Vagina (tissue), 2 donors: Measurements from ENCODE around the gene CFAP97D1. TPM values are rescaled to one million over a fixed set of nuclear protein-coding genes. Genes with fewer than 3 reads are reported as not detected.

Experiments used
- DNase-seq, 2 donors: peaks; one replicate each; pipeline ENCODE4 v3.0.0-alpha.2; 2017; ENCODE audit errors: extremely low spot score in 2 of 2
- H3K27ac ChIP-seq: fragments of 200-600 bp; sonication (generic); one replicate; pipeline ENCODE4 v1.5.1; 2019
- H3K27me3 ChIP-seq: fragments of 200-600 bp; sonication (generic); one replicate; pipeline ENCODE4 v1.5.1; 2019
- H3K36me3 ChIP-seq, 2 donors: fragments of 200-600 bp; sonication (generic); one replicate each; pipeline ENCODE4 v1.5.1; 2017 to 2019
- H3K4me1 ChIP-seq: fragments of 200-600 bp; sonication (generic); one replicate; pipeline ENCODE4 v1.5.1; 2019
- H3K4me3 ChIP-seq, 2 donors: fragments of 200-600 bp; sonication (generic); 1 replicate in 1 of 2; 2 replicates in 1 of 2; pipeline ENCODE4 v1.5.1; 2016 to 2019
- H3K9me3 ChIP-seq: fragments of 200-600 bp; sonication (generic); one replicate; pipeline ENCODE4 v1.5.1; 2019
- CTCF ChIP-seq, 3 experiments: fragments of 450-650 bp in 2 of 3; fragments of 200-600 bp in 1 of 3; sonication (generic) in 1 of 3; IDR thresholded peaks; one replicate each; pipeline ENCODE4 v1.5.1; 2017 to 2019; ENCODE audit warnings: antibody characterized with exemption in 3 of 3, mild to moderate bottlenecking in 2 of 3, moderate library complexity in 2 of 3
- POLR2A ChIP-seq, 2 donors: fragments of 450-650 bp; IDR thresholded peaks; one replicate each; pipeline ENCODE4 v1.6.1; 2017; ENCODE audit warnings: antibody characterized with exemption in 2 of 2, mild to moderate bottlenecking in 2 of 2, moderate library complexity in 2 of 2
- POLR2AphosphoS5 ChIP-seq, 2 donors: sonication (generic); formaldehyde crosslinking; IDR thresholded peaks; one replicate each; pipeline ENCODE4 v1.9.0; 2017; ENCODE audit warnings: antibody characterized with exemption in 2 of 2, mild to moderate bottlenecking in 2 of 2, low read depth in 1 of 2; ENCODE audit not compliant: insufficient read depth in 1 of 2
- intact Hi-C: fragments of 100-400 bp; cut with DNase I; formaldehyde crosslinking; loops from one replicate; pipeline ENCODE4 v1.15.1; 2023
- total RNA-seq: library from RNA; depleted of rRNA; stranded (reverse); fragments of >200 nt; gene quantifications from one replicate; pipeline ENCODE4 v1.2.3, GENCODE V29; 2016

Gene CFAP97D1
- total RNA-seq, 1 donor from 2014 or later = not detected

GRCh38 chr17:43758086-43758485 lies 22.1 kb upstream of the CFAP97D1 start:
- Histone ChIP-seq H3K36me3 (no peaks in the 10 kb centered on the region), H3K27ac (no peak overlapping the region), H3K9me3 (no peaks in the 10 kb centered on the region), H3K27me3 (no peaks in the 10 kb centered on the region), H3K4me3 (no peak overlapping the region), H3K4me1 (peaks cover 12% of the 10 kb centered on the region)
- intact Hi-C loops = no loop called here
- TF ChIP-seq CTCF (IDR thresholded peaks at IDR 0.05) = no peak
- TF ChIP-seq POLR2AphosphoS5 (IDR thresholded peaks at IDR 0.05; ENCODE audit: insufficient read depth in 1 of 2, low read depth in 1 of 2) = no peak
- TF ChIP-seq POLR2A (IDR thresholded peaks at IDR 0.05) = no peak
- no peak for DNase-seq

GRCh38 chr17:43758497-43759174 lies 21.6 kb upstream of the CFAP97D1 start, which contains the start of gene SOST:
Gene SOST (minus strand): TSS chr17:43758791. CDS start chr17:43758741, 50 bp downstream.
- DNase-seq = no peak
- Histone ChIP-seq H3K36me3 (no peaks in the 10 kb centered on the region), H3K27me3 (no peaks in the 10 kb centered on the region), H3K9me3 (no peaks in the 10 kb centered on the region), H3K4me3 (no peak within 1 kb of the TSS), H3K27ac (no peak within 1 kb of the TSS), H3K4me1 (peaks cover 12% of the 10 kb centered on the region)
- no peak for TF ChIP-seq POLR2AphosphoS5 (IDR thresholded peaks at IDR 0.05; ENCODE audit: insufficient read depth in 1 of 2, low read depth in 1 of 2)
- no peak for TF ChIP-seq POLR2A (IDR thresholded peaks at IDR 0.05)
- TF ChIP-seq CTCF (IDR thresholded peaks at IDR 0.05) = no peak
- intact Hi-C loops = no loop called here

GRCh38 chr17:43759836-43760235 lies 20.4 kb upstream of the CFAP97D1 start:
- intact Hi-C loops = loop anchor here (2.0 kb wide), 1 partner anchor 65 kb away; no protein-coding TSS in a partner anchor
- TF ChIP-seq POLR2A (IDR thresholded peaks at IDR 0.05) = no peak
- TF ChIP-seq CTCF (IDR thresholded peaks at IDR 0.05) = no peak
- no peak for TF ChIP-seq POLR2AphosphoS5 (IDR thresholded peaks at IDR 0.05; ENCODE audit: insufficient read depth in 1 of 2, low read depth in 1 of 2)

GRCh38 chr17:43760254-43760852 lies 19.9 kb upstream of the CFAP97D1 start:
- Histone ChIP-seq H3K36me3 (no peaks in the 10 kb centered on the region), H3K27me3 (no peaks in the 10 kb centered on the region), H3K27ac (no peak overlapping the region), H3K4me1 (peaks cover 3% of the 10 kb centered on the region), H3K9me3 (no peaks in the 10 kb centered on the region), H3K4me3 (no peak overlapping the region)
- intact Hi-C loops = loop anchor here (2.0 kb wide), 1 partner anchor 66 kb away; no protein-coding TSS in a partner anchor
- TF ChIP-seq POLR2AphosphoS5 (IDR thresholded peaks at IDR 0.05; ENCODE audit: insufficient read depth in 1 of 2, low read depth in 1 of 2) = peak in 1 of 2 donors; percentile 65
- TF ChIP-seq POLR2A (IDR thresholded peaks at IDR 0.05) = no peak
- TF ChIP-seq CTCF (IDR thresholded peaks at IDR 0.05) = peak; percentile 97 to 99 (median 99)
- no peak for DNase-seq

More at GRCh38 chr17:43759836-43760235, 20.4 kb upstream of the CFAP97D1 start:
- H3K9me3 ChIP-seq = no peaks in the 10 kb centered on the region
- peaks cover 9% of the 10 kb centered on the region for H3K4me1 ChIP-seq
- DNase-seq = no peak
- no peak overlapping the region for H3K4me3 ChIP-seq
- no peaks in the 10 kb centered on the region for H3K27me3 ChIP-seq
- H3K36me3 ChIP-seq = no peaks in the 10 kb centered on the region
- no peak overlapping the region for H3K27ac ChIP-seq
